ENCODE measurements around the gene CHSY1.

CHSY1 gene

GRCh38 chr15:101152914-101153313 is 98.9 kb downstream of the CHSY1 start:
- H3K27ac ChIP-seq: no peak overlapping the region
- TF ChIP-seq ZFX (IDR thresholded peaks at IDR 0.05): no peak
- TF ChIP-seq, protein P1, sequence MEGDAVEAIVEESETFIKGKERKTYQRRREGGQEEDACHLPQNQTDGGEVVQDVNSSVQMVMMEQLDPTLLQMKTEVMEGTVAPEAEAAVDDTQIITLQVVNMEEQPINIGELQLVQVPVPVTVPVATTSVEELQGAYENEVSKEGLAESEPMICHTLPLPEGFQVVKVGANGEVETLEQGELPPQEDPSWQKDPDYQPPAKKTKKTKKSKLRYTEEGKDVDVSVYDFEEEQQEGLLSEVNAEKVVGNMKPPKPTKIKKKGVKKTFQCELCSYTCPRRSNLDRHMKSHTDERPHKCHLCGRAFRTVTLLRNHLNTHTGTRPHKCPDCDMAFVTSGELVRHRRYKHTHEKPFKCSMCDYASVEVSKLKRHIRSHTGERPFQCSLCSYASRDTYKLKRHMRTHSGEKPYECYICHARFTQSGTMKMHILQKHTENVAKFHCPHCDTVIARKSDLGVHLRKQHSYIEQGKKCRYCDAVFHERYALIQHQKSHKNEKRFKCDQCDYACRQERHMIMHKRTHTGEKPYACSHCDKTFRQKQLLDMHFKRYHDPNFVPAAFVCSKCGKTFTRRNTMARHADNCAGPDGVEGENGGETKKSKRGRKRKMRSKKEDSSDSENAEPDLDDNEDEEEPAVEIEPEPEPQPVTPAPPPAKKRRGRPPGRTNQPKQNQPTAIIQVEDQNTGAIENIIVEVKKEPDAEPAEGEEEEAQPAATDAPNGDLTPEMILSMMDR (conservative IDR thresholded peaks at IDR 0.05): no peak; the same call in 1 of the 2 replicates

GRCh38 chr15:101151288-101151687 is 100.6 kb downstream of the CHSY1 start:
- TF ChIP-seq, protein P1 (conservative IDR thresholded peaks at IDR 0.05): no peak
- TF ChIP-seq ZFX (IDR thresholded peaks at IDR 0.05): no peak
- H3K27ac ChIP-seq: no peak overlapping the region

DNA sequence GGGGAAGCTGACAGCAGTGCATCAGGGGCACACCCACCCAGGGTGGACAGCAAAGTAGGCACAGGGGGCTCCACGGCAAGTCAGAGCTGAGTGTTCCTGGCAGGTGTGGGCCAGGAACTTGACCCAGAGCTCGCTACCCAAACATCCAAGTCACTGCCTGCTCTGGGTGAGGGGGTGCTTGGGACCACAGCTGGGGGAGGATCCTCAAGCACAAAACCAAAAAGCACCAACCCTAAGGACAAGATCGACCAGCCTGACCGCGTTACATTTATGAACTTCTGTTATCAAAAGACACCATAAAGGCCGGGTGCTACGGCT is 101.2 kb downstream of the CHSY1 start:
- no peak overlapping the region for H3K27ac ChIP-seq
- TF ChIP-seq ZFX (IDR thresholded peaks at IDR 0.05): no peak
- TF ChIP-seq, protein P1 (conservative IDR thresholded peaks at IDR 0.05): no peak

- H3K27ac ChIP-seq: no peak overlapping the region
- no peak for TF ChIP-seq ZFX (IDR thresholded peaks at IDR 0.05)
- TF ChIP-seq, protein P1 (conservative IDR thresholded peaks at IDR 0.05): no peak
Observed at GRCh38 chr15:101149864-101150722, 101.8 kb downstream of the CHSY1 start.

- H3K27ac ChIP-seq: no peak overlapping the region
- TF ChIP-seq, protein P1 (conservative IDR thresholded peaks at IDR 0.05): no peak
- TF ChIP-seq ZFX (IDR thresholded peaks at IDR 0.05): no peak
Observed at GRCh38 chr15:101148881-101149664, 102.8 kb downstream of the CHSY1 start.

DNA sequence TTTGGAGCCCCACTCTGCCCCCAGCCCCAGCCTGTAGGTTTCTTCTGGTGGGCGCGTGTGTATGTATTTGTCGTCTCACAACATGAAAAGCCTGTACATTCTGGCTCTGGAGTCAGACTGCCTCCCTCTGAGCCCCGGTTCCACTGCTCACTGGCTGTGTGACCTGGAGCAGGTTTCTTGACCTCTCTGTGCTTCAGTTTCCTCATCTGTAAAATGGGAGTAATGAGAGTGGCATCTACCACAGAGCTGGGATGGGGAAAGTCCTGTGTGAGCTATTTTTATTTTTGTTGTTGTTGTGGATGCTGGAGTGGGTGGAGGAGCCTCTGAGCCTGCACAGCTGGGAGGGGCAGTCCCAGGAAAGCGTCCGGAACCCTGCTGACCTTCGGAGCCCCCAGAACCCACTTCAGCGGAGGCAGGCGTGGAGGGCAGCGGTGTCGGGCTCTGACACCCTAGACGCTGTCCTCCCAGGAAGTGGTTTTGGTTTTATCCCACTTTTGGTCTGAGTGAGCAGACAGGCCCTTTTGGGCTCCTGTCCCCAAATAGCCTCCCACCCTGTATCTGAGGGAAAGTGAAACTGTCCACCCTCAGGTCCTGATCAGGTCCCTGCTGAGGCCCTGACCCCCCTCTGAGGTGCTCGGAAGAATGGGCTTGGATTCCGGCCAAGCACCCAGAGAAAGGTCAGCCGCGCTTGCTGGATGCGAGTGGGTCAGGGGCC is 103.5 kb downstream of the CHSY1 start:
- no peak overlapping the region for H3K27ac ChIP-seq
- TF ChIP-seq, protein P1 (conservative IDR thresholded peaks at IDR 0.05): no peak
- TF ChIP-seq ZFX (IDR thresholded peaks at IDR 0.05): no peak
